Left lobe of liver (tissue), 2 donors: ENCODE results near the gene MRAP. TPM values are rescaled to one million over a fixed set of nuclear protein-coding genes. Genes with fewer than 3 reads are reported as not detected.

ENCODE experiments used
- ATAC-seq: fragments of 200-7000 bp; cut with Tn5 transposase; one replicate; pipeline ENCODE4 v1.9.1; 2020; ENCODE audit warnings: mild to moderate bottlenecking, moderate library complexity
- DNase-seq: peaks from one replicate; pipeline ENCODE4 v3.0.0-alpha.2; 2020; ENCODE audit warnings: low spot score
- total RNA-seq: library from RNA; stranded (reverse); gene quantifications from one replicate; pipeline ENCODE4 v1.2.1, GENCODE V29; 2021
- donor health status: DM: no; HTN: no; CAD: no; lungs with moderate emphysema.
- donor health status: DM: no; HTN: yes; CAD: no.

Gene MRAP
- total RNA-seq, 1 donor from 2014 or later, result 3.4 TPM

DNA sequence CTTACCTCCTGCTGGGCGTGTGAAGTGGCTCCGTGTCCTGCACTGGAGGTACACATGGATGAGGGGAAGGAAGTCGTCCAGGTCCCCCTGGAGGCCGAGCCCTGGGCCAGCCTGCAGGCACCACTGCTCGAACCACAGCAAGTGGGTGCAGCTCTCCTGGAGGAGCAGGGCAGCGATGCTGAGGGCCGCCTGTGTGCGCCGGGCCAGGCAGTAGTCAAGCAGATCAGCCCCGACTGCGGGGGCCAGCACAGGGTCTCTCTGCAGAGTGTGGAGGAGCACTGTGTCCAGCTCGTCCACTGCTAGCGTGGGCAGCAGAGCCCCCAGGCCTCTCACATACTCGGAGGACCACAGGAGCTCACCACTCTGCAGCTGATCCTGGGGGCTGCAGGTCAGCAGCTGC, 48.3 kb downstream of the MRAP start:
- peak; percentile 36 for DNase-seq

DNA sequence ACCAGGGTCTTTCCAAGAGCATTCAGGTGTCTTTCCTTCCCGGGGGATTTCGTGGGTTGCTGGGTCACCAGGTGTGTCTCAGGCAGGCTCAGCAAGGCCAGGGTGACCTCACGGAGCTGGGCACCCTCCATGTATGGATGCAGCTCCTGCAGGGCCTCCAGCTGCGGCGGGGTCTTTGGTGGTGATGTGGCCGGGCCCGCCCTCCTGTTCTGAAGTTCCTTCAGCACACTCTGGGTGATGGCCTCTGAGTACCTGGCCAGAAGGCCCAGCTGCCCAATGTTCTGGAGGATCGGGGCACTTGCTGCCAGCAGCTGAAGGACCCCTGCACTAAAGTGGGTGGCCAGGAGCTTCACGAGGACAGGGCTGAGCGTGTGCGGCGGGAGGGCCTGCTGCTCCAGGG, 48.7 kb downstream of the MRAP start:
- ATAC-seq (no peak), DNase-seq (peak; percentile 40)

More for the DNA sequence above, 48.3 kb downstream of the MRAP start:
- ATAC-seq, result no peak

DNA sequence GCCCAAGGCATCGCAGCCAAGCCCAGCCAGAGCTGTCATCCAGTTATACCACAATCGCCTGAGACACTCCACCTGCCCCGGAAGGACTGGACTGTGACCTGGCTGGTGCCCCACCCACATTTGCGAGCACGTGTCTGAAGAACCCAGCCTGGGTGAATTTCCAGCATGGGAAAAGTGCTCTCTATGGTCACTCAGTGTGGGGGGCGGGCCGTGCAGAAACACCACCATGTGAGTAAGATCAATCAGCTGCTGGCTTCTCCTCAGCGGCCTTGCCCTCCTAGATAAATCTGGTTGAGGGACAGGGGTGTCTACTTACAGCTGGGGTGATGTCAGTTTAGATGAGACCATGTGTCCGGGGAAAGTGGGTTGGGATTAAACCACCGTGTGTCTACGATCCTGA, 49.3 kb downstream of the MRAP start:
- DNase-seq (peak; percentile 35), ATAC-seq (no peak)

DNA sequence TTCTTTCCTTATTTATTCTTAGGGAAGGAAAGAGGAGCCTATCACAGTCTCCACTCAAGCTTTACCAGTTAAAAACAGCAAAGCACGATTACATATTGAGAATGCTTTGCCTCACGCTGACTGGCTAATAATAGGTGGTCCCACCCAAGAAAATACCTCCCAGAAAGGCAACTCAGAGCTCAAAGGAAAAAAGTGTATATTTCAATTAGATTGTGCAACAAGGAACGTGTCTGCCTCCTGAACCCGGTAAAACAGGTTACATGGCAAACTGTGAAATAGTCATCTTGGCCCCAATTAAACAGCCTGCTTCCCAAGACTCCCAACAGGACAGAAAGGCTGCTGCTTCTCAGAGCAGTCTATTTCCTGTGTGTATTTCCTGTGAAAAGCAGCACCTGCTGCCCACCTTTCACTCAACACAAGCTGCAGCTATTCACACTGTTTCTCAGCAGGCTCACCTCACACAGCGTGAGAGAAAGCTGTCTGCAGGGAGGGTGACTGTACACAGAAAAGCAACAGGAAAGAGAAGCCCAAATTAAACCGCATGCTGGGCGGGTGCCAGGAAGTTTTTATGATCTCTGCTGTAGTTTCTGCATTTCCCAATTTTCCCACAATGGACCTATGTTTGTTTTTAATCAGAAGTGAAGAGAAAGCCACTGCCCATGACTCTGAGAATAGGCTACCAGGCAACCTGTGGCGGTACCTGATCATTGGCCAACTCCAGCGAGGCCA, 50.1 kb downstream of the MRAP start:
- ATAC-seq (no peak), DNase-seq (no peak)

DNA sequence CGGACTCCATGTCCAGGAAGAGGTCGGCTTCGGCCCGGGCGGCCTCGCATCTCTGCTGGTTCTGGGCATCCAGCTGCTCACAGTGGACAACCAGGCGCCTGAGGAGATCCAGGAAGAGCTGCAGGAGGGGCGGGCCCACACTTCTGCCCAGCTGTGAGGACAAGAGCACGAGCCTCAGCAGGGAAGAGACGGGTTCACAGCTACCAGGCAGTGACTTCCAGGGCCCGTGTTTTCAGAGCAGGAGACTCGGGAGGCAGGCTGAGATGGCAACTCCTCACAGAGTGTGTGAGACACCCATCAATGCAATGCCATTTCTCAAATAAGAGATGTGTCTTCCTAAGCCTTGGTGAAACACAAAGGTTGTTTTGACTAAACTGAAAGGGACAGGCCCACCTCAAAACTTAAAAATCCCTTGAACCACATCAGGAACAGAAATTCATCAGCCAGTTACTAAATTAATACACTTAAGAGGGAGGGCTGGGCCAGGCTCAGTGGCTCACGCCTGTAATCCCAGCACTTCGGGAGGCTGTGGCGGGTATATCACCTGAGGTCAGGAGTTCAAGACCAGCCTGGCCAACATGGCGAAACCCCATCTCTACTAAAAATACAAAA, 50.8 kb downstream of the MRAP start:
- ATAC-seq (no peak), DNase-seq (peak; percentile 4)

DNA sequence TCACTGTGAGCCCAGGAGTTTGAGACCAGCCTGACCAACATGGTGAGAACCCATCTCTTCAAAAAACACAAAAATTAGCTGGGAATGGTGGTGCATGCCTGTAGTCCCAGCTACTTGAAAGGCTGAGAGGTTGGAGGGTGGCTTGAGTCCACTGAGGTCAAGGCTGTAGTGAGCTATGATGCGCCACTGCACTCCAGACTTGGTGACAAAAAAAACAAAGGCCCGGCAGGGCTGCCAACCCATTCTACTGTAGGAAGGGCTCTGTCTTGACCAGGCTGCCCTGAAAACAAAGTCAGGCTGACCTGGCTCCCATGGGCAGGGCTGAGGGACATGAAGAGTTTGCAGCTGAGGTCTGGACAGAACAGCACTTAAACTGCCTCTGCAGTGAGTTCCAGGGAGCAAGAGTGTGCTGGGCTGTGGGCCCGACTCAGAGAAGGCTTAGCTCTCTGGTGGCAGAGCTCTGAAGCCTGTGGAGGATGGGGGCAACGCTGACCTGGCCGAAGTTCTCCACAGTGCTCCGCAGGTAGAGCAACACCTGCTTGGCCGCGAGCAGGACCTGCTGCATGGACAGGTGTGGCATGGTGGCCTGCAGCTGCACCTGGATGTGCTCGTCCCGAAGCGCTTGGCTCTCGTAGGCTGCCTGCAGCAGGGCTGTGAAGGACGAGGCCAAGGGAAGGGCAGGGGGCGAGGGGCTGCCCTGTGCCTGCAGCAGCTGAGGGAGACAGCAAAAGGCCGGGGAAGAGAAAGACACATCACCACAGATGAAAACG, 51.7 kb downstream of the MRAP start:
- ATAC-seq (no peak), DNase-seq (no peak)

DNA sequence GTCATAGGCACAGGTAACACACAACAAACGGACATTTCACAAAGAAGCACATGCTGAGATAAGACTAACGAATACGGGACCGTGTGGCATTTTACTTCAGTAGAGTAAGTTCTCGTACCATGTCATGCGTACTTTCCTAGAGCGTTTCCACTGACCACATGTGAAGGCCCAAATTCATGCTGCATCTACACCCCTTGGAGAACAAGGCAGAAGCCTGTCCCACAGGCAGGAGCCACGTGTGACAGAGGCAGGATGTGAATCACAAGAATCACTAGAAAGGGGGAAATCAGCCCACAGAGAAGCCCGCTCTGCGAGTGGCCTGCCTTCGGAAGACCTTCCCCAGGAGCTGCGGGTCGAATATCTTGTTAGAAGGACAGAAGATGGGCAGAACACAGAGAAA, 52.3 kb downstream of the MRAP start:
- DNase-seq (no peak), ATAC-seq (no peak)

DNA sequence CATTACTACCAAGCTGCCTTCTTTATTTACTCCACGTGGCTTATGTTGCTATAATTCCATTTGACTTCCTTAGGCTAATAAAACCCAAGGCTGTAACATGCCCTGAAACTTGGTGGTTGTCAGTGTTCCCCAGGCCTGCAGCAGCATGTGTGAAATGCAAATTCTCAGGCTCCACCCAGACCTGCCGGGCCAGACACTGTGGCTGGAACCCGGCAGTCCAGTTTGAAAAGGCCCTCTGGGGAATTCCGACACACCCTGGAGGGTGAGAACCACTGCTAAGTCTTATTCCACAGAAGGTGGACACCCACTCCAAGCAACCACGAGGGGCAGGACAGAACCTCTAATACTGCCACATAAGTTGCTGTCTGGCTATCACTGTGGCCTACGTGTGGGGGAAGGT, 52.8 kb downstream of the MRAP start:
- no peak for ATAC-seq
- no peak for DNase-seq

DNA sequence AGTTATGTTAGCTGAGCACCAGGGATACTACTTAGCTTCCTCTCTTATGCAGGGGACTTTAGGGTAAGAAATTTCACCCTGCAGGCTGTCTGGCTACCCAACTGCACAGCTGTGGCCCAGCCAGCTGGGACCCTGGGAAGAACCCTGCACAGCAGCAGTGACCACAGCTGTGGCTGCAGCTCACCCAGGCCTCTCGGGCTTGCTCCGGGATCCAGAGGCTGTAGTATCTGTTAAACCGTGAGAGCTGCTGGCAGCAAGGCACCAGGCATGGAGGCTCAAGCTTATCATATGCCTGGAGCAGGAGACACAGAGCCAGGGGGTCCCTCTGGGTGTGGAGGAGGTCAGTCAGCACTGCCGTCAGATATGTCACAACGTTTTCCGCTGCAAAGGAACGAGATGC, 53.9 kb downstream of the MRAP start:
- DNase-seq, result no peak
- no peak for ATAC-seq

DNA sequence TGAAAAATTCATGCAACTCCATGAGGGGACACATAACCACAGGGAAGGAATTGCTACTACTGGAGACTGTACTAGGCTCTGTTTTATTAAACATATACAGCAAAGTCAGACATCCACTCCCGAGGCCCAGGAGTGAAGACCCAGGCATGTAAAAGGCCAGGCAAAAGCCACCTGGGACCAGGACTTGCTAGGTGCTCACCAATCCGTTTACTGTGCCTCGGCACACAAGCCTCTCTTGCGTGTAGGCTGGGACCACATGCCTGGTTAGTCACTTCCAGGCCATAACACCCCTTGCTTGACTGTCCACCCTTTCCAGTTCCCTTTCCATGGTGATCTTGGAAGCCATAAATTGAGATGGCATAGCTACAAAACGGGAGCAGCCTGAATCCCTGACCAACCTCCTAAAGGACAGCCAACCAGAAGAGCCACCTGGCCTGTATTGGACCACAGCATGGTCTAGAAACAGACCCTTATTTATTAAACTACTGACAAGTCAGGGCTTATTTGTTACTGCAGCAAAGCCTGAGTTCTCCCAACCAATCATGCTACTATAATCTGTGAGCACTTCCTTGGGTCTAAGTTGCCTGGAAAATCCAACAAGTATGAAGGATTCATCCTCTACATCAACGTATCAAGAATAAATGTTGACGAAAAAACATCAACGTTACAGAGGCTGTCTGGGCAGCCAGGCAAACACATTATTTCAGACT, 54.5 kb downstream of the MRAP start:
- no peak for ATAC-seq

DNA sequence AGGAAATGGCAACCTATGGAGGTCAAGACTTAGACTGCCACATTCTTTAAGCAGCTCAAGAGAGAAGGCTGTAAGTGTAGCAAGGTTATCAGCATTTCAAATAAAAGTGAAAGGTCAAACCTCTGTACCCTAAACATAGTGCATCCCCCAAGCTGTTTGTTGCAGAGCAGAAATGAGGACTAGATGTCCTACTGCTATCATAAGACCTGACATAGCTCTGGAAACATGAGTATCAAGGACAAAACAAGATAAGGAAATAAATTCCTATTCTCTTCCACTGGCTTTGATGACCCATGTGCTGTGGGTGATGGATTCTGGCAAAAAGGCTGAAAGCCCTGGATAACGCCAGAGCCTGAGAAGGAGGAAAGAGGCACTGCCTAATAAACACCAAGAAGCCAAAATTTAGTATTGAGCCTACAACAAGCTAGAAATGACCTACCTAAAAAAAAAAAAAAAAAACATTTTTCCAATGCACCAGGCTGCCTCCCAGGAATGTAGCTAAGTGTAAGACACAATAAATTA, 58.3 kb downstream of the MRAP start:
- ATAC-seq, result no peak

More for the DNA sequence above, 54.5 kb downstream of the MRAP start:
- no peak for DNase-seq

DNA sequence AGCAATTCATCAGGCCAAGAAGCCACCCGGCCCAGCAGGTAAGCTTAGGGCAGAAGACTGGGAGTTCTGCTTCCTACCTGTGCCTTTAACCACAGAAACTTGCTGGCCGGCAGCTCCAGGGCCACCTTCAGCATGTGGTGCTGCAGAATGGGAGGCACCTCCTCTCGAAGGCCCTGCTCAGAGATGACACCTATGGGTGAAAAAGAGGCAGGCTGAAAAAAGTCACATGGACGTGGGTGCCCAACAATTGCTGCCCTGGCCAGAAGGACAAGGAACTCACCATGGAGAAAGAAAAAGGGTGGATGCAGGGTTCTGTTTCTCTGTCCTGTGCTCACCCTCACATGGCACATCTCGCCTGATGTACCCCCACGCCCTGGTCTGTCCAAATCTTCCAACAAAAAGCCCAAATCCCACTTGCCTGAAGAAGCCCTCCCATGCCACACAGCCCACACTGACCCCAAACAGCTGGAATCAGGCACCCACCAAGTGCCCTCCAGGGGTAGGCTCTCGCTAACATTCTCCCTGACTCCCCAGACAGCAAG, 61.1 kb downstream of the MRAP start:
- ATAC-seq, result peak; percentile 80
- no peak for DNase-seq

More for the DNA sequence above, 58.3 kb downstream of the MRAP start:
- DNase-seq, result no peak

DNA sequence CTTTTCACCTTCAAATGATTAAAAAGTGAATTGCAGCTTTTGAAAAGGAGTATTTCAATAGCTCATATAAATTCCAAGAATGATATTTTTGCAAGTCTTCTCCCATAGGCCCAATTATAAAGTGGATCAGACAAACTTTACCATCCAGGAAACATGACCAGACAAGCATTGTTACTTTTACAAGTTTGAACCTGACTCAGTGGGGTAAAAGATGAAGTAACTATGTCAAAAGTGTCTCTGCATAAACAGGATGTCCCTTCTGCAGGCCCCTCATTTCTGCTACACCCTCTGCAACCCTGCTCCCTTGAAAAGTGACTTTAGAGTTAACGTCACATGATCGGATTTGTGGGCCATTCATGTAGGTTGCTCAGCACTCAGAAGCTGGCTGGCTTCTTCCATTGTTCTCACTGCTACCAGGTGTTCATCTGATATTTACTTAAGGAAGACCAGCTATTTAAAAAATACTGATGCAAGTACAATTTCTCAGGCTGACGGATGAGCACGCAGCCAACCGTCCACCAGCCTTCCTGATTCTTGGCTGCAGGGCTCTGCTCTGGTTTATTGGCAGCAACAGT, 61.8 kb downstream of the MRAP start:
- DNase-seq, result no peak
- ATAC-seq, result no peak

Other genes starting within 250 kb of the MRAP start
- gene MIS18A, start 19.8 kb upstream of the MRAP start, total RNA-seq, result 2.4 TPM
- 9.2 TPM for gene URB1, start 94.2 kb downstream of the MRAP start, total RNA-seq
- 5.0 TPM for gene EVA1C, start 113.9 kb downstream of the MRAP start, total RNA-seq